Activated CD8-positive, alpha-beta memory T cell treated with anti-CD3 and anti-CD28 coated beads, Interleukin-2, amount 50 U/mL, for 48 hours (primary cell): ENCODE data around the gene NUCB1.
"Not testable (repeated sequence)": the region's sequence is repeated elsewhere in the genome, so short reads cannot be mapped to it uniquely, and the experiment has no call there.

ENCODE experiments used
- DNase-seq: peaks from one replicate; pipeline ENCODE4 v3.0.0-alpha.2; 2020

The NUCB1 gene

DNA sequence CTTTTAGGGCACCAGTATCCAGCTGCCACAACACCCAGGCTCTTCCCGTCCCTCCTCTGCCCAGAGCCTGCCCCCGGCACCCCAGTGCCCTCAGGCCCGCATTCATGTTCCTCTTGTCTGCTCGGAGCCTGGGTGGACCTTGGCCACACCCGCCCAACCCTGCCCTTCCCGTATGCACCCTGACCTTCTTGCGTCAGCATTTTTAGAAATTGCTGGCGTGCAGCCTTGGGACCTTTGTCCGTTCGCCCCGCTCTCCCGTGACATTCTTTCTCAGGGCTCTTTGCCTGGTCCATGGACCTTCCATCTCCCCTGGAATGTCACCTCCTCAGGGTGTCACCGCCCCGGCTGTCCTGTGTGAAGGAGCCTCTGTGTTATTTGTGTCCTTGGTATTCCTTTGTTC, 7.6 kb downstream of the NUCB1 start:
- DNase-seq = no peak

GRCh38 chr19:48909424-48910077, 9.4 kb downstream of the NUCB1 start:
- not testable (repeated sequence) for DNase-seq

GRCh38 chr19:48910803-48911202, 10.7 kb downstream of the NUCB1 start:
- no peak for DNase-seq

DNA sequence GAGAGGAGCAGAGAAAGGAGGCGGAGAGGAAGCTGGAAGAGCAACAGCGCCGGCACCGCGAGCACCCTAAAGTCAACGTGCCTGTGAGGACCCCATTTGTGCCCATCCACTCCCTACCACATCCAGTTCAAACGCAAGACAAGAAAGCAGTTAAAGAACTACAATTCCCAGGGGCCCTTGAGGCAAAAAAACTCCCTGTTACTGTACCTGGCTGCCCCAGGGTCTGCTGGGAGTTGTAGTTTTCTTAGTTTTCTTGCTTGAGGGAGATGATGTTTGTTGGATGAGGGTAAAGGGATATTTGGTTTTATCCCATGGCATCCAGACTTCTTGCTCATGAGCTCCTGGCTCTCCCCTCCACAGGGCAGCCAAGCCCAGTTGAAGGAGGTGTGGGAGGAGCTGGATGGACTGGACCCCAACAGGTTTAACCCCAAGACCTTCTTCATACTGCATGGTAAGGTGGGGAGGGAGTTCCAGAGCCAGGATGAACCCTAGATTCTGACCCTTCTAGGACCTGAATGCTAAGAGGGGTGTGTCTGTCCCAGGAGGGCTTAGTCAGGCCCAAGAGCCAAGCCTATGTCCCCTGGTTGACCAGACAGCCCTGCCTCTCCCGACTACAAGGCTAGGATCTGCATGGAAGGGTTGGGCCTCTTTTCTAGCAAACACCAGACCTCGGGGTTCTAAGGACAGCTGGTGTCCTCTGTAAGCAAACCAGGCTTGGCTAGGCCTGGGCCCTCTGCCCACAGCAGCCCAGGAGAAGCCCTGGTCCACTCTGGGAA, 13.2 kb downstream of the NUCB1 start:
- no peak for DNase-seq

DNA sequence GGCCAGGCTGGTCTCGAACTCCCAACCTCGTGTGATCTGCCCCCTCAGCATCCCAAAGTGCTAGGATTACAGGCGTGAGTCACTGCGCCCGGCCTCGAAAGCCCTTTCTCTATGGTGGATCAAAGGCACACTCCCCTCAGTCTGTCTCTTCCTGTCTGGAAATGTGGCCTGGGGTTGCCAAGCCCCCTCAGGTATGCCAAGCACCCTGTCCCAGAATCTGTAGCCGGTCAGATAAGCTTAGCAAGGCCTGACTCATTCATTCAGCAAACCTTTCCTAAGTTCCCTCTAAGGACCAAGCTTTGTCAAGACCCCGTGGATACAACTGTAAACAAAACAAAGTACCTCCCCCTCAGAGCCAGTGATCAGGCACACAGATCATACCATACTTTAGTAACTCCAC, 14.1 kb downstream of the NUCB1 start:
- no peak for DNase-seq

DNA sequence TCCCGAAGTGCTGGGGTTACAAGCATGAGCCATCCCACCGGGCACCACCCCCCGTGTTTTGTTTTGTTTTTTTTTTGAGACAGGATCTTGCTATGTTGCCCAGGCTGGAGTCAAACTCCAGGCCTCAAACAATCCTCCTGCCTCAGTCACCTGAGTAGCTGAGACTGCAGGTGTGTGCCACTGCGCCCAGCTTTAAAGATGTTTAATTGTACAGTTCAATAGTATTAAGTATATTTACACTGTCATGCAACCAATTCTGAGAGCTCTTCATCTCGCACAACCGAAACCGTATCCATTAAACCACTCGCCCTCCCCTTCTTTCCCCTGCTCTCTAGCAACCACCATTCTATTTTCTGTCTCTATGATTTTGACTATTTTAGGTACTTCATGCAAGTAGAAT, 15.6 kb downstream of the NUCB1 start:
- DNase-seq = no peak

GRCh38 chr19:48918071-48918470, 18.0 kb downstream of the NUCB1 start:
- no peak for DNase-seq

DNA sequence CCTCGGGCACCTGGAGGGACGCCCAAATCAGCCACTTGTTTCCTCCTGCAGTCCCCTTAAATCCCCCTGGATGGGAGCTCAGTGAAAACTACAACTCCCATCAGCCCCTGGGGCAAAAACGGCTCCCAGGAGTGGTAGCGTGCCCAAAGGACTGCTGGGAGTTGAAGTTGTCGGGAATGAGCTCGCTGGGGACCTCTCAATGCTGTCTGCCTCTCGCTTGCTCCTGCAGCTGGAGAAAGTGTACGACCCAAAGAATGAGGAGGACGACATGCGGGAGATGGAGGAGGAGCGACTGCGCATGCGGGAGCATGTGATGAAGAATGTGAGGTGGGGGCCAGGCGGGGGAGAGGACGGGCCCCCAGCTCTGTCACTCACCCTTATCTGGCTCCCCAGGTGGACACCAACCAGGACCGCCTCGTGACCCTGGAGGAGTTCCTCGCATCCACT, 18.7 kb downstream of the NUCB1 start:
- DNase-seq = no peak

DNA sequence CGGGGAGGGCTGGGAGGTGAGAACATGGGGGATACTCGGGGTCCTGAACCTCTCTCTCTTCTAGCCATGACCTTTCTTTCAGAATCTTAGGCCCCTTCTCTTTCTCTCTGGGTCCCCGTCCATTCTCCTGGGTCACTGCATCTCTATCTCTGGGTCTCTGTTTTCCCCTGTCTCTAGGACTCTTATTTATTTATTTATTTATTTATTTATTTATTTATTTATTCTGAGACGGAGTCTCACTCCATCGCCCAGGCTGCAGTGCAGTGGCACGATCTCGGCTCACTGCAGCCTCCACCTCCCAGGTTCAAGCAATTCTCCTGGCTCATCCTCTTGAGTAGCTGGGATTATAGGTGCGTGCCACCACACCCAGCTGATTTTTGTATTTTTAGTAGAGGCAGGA, 19.2 kb downstream of the NUCB1 start:
- DNase-seq = not testable (repeated sequence)

GRCh38 chr19:48920949-48921348, 20.8 kb downstream of the NUCB1 start:
- DNase-seq = no peak

- no peak for DNase-seq
These were observed 21.8 kb downstream of the NUCB1 start for GRCh38 chr19:48921721-48922500.

DNA sequence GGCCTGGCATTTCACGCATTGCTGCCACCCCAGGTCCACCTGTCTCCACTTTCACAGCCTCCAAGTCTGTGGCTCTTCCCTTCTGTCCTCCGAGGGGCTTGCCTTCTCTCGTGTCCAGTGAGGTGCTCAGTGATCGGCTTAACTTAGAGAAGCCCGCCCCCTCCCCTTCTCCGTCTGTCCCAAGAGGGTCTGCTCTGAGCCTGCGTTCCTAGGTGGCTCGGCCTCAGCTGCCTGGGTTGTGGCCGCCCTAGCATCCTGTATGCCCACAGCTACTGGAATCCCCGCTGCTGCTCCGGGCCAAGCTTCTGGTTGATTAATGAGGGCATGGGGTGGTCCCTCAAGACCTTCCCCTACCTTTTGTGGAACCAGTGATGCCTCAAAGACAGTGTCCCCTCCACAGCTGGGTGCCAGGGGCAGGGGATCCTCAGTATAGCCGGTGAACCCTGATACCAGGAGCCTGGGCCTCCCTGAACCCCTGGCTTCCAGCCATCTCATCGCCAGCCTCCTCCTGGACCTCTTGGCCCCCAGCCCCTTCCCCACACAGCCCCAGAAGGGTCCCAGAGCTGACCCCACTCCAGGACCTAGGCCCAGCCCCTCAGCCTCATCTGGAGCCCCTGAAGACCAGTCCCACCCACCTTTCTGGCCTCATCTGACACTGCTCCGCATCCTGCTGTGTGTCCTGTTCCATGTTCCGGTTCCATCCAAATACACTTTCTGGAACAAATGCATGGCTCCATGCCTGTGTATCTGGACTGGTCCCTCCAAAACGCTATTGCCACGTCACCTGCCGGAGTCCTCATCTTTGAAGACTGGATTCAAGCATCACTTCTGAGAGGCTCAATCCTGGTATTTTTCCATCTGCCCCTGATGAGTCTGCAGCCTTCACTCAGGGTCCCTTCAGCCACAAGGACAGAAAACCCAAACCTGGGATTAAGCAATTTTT, 22.7 kb downstream of the NUCB1 start:
- no peak for DNase-seq

DNA sequence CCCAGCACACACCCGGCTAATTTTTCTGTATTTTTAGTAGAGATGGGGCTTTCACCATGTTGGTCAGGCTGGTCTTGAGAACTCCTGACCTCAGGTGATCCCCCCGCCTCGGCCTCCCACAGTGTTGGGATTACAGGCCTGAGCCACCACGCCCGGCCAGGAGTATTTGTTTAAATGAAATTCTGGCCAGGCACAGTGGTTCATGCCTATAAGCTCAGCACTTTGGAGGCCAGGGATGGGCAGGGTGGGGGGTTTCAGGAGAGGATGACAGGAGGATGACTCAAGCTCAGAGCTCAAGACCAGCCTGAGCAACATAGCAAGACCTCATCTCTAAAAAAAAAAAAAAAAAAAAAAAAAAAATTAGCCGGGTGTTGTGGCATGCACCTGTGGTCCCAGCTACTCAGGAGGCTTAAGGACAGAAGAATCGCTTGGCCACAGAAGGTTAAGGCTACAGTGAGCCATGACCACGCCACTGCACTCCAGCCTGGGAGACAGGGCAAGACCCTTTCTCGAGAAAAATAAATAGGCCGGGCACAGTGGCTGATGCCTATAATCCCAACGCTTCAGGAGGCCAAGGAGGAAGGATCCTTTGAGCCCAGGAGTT, 25.2 kb downstream of the NUCB1 start:
- DNase-seq = no peak

DNA sequence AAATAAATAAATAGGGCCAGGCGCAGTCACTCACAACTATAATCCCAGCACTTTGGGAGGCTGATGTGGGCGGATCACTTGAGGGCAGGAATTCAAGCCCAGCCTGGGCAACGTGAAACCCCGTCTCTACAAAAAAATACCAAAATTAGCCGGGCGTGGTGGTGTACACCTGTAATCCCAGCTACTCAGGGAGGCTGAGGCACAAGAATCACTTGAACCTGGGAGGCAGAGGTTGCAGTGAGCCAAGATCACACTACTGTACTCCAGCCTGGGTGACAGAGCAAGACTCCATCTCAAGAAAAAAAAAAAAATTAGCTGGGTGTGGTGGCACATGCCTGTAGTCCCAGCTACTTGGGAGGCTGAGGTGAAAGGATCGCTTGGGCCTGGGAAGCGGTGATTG, 25.8 kb downstream of the NUCB1 start:
- not testable (repeated sequence) for DNase-seq

- no peak for DNase-seq
These were observed 26.8 kb downstream of the NUCB1 start for GRCh38 chr19:48926909-48927308.

DNA sequence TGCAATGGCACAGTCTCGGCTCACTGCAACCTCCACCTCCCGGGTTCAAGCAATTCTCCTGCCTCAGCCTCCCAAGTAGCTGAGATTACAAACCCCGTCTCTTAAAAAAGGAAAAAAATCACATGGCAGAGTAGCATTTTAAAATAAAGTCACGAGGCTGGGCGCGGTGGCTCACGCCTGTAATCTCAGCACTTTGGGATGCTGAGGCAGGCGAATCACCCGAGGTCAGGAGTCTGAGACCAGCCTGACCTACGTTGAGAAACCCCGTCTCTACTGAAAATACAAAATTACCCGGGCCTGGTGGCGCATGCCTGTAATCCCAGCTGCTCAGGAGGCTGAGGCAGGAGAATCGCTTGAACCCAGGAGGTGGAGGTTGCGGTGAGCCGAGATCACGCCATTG, 27.6 kb downstream of the NUCB1 start:
- not testable (repeated sequence) for DNase-seq

GRCh38 chr19:48928164-48929025, 28.3 kb downstream of the NUCB1 start:
- DNase-seq = no peak

DNA sequence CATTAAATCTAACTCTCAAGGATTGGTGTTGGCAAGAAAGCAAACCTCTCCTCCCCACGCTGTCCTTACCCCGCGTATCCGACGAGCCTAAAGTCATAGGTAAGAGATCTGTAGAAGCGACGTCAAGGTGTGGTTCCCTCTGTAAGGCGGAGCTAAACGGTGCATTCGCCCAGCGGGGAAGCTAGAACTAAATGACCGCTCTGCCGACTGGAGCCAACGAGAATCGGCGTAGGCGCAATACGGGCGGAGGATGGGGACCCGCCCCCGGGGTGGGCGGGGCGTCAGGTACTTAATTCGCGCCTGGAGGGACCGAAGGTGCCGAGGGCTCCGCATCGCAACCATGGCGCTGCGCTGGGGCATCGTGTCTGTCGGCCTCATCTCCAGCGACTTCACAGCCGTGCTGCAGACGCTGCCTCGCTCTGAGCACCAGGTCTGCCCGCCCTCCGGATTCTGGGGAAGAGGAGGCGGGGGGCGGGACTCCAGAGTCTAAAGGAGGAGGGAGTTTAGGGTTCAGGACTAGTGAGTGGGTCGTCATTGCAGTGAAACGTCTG, 33.3 kb downstream of the NUCB1 start, which contains the start of gene DHDH:
TSS of gene DHDH (plus strand) at position 318 of the 551 bp plus-strand sequence. CDS start at position 341, 23 bp downstream.
- DNase-seq = peak; percentile 86

DNA sequence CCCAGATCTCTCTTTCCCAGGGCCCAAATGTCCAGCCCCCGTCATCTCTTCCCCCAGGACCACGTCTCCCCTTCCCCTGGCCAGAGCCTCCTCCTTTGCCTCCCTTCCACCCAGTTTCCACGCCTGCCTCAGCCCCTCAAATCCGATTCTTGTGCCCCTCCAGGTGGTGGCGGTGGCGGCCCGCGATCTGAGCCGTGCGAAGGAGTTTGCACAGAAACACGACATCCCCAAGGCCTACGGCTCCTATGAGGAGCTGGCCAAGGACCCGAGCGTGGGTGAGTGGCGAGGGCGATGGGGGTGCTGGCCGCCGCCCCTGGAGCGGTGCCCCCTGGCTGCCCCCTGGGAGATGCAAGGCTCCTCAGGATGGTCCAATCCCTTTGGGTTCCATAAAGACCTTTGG, 34.7 kb downstream of the NUCB1 start:
- DNase-seq = no peak

DNA sequence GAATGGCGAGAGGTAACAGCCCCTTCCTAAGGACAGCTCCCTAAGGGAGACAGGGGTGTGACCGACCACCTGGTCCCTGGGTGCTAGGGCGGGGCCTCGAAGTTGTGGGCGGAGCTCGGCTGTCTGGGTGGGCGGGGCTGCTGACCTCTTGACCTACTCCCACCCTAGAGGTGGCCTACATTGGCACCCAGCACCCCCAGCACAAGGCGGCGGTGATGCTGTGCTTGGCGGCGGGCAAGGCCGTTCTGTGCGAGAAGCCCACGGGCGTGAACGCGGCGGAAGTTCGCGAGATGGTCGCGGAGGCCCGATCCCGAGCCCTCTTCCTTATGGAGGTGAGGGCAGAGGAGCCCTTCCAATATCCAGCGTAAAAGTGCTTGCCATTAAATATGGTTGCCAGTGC, 35.8 kb downstream of the NUCB1 start:
- no peak for DNase-seq

DNA sequence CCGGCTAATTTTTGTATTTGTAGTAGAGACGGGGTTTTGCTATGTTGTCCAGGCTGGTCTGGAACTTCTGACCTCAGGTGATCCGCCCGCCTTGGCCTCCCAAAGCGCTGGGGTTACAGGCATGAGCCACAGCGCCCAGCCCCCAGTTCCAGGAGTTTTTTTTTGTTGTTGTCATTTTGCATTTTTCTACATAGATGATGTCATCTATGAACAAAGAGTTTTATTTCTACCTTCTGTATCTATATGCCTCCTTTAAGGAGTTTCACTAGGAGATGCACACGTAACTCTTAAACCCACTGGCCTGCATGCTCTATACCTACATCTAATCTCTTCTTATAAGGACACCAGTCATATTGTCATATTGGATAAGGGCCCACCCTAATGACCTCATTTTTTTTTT, 38.1 kb downstream of the NUCB1 start:
- DNase-seq = no peak
